IMR-90 (cell line): Measurements from ENCODE around the gene PLCL1. TPM values are rescaled to one million over a fixed set of nuclear protein-coding genes. Genes with fewer than 3 reads are reported as not detected.

ENCODE experiments used
- ATAC-seq: fragments of 200-7000 bp; cut with Tn5 transposase; 2 replicates; pipeline ENCODE4 v1.9.1; 2020; ENCODE audit warnings: low read depth, mild to moderate bottlenecking, moderate library complexity
- BruUV-seq: library from RNA; stranded (reverse); fragments of 400-500 nt; replicated peaks from 2 replicates; lab custom pipeline; 2021; lab: Mats Ljungman, UMichigan
- CTCF ChIA-PET: fragments of 300-600 bp; formaldehyde crosslinking; extraction: SDS; loops from one replicate; lab custom pipeline; 2021; ENCODE audit warnings: antibody characterized with exemption; lab: Yijun Ruan, JAX
- POLR2A ChIA-PET: fragments of 300-600 bp; sonication (Branson Sonifier 250); formaldehyde crosslinking; loops from one replicate; lab custom pipeline; 2022; ENCODE audit warnings: antibody characterized with exemption; ENCODE audit not compliant: unreplicated experiment; lab: Charles Lee
- DNase-seq: peaks from one replicate; pipeline ENCODE4 v3.0.0; 2013
- H2AFZ ChIP-seq: replicated peaks from 2 replicates; pipeline ENCODE3; 2013; ENCODE audit warnings: low read length, mild to moderate bottlenecking; ENCODE audit not compliant: poor library complexity
- H2AK5ac ChIP-seq: 2 replicates; pipeline ENCODE4 v1.6.1; 2013; ENCODE audit warnings: low read depth, low read length, inconsistent platforms
- H2AK9ac ChIP-seq: replicated peaks from 2 replicates; pipeline ENCODE3; 2013; ENCODE audit warnings: mild to moderate bottlenecking, low read depth, low read length, moderate library complexity; ENCODE audit not compliant: poor library complexity
- H2BK120ac ChIP-seq: 2 replicates; pipeline ENCODE4 v1.6.1; 2013; ENCODE audit warnings: low read depth, low read length, inconsistent platforms
- H2BK15ac ChIP-seq: 3 replicates; pipeline ENCODE4 v1.6.1; 2013; ENCODE audit warnings: low read depth, low read length, inconsistent platforms
- H2BK20ac ChIP-seq: 2 replicates; pipeline ENCODE4 v1.6.1; 2013; ENCODE audit warnings: low read depth, mild to moderate bottlenecking, inconsistent platforms, low read length, moderate library complexity
- H2BK5ac ChIP-seq: 2 replicates; pipeline ENCODE4 v1.6.1; 2013; ENCODE audit warnings: mild to moderate bottlenecking, low read depth, low read length, inconsistent platforms; ENCODE audit not compliant: poor library complexity, severe bottlenecking
- H3K14ac ChIP-seq: replicated peaks from 2 replicates; pipeline ENCODE4 v1.6.1; 2013; ENCODE audit warnings: low read depth, low read length, inconsistent platforms
- H3K18ac ChIP-seq: 2 replicates; pipeline ENCODE4 v1.6.1; 2013; ENCODE audit warnings: low read depth, low read length, control low read depth
- H3K23ac ChIP-seq: 2 replicates; pipeline ENCODE4 v1.6.1; 2013; ENCODE audit warnings: low read depth, low read length, inconsistent platforms
- H3K27ac ChIP-seq: 2 replicates; pipeline ENCODE4 v1.5.1; 2013; ENCODE audit warnings: mild to moderate bottlenecking, control low read depth, low read length; ENCODE audit not compliant: insufficient read depth
- H3K27me3 ChIP-seq: 2 replicates; pipeline ENCODE4 v1.6.1; 2013; ENCODE audit warnings: low read length; ENCODE audit not compliant: control insufficient read depth, insufficient read depth
- H3K36me3 ChIP-seq: 2 replicates; pipeline ENCODE4 v1.6.1; 2013; ENCODE audit warnings: low read length, mixed read lengths; ENCODE audit not compliant: control insufficient read depth, insufficient read depth
- H3K4ac ChIP-seq: 2 replicates; pipeline ENCODE4 v1.6.1; 2013; ENCODE audit warnings: low read depth, low read length, inconsistent platforms
- H3K4me1 ChIP-seq: 2 replicates; pipeline ENCODE4 v1.6.1; 2013; ENCODE audit warnings: low read length, mixed read lengths; ENCODE audit not compliant: control insufficient read depth, insufficient read depth
- H3K4me2 ChIP-seq: 2 replicates; pipeline ENCODE4 v1.6.1; 2013; ENCODE audit warnings: low read depth, mild to moderate bottlenecking, control low read depth, low read length, moderate library complexity
- H3K4me3 ChIP-seq: 2 replicates; pipeline ENCODE4 v1.5.1; 2013; ENCODE audit warnings: low read depth, mild to moderate bottlenecking, control low read depth, low read length, moderate library complexity; ENCODE audit not compliant: insufficient read depth
- H3K56ac ChIP-seq: 2 replicates; pipeline ENCODE4 v1.6.1; 2013; ENCODE audit warnings: low read length, inconsistent platforms; ENCODE audit not compliant: insufficient read depth; ENCODE audit errors: extremely low read depth
- H3K79me1 ChIP-seq, 2 experiments: 2 replicates each; pipeline ENCODE4 v1.6.1; 2013; ENCODE audit warnings: low read length in 2 of 2, inconsistent platforms in 1 of 2, low read depth in 1 of 2
- H3K9ac ChIP-seq: 2 replicates; pipeline ENCODE4 v1.6.1; 2013; ENCODE audit warnings: low read depth, low read length, control low read depth
- H3K9me1 ChIP-seq: 2 replicates; pipeline ENCODE4 v1.6.1; 2013; ENCODE audit warnings: low read length, inconsistent platforms; ENCODE audit not compliant: insufficient read depth
- H3K9me3 ChIP-seq: 2 replicates; pipeline ENCODE4 v1.6.1; 2013; ENCODE audit warnings: low read length; ENCODE audit not compliant: control insufficient read depth, insufficient read depth
- H4K20me1 ChIP-seq: 2 replicates; pipeline ENCODE4 v1.6.1; 2013; ENCODE audit warnings: low read length, inconsistent platforms; ENCODE audit not compliant: insufficient read depth
- H4K5ac ChIP-seq: 2 replicates; pipeline ENCODE4 v1.6.1; 2013; ENCODE audit warnings: mild to moderate bottlenecking, low read depth, low read length, control low read depth
- H4K8ac ChIP-seq, 2 experiments: 2 replicates each; pipeline ENCODE4 v1.6.1; 2013; ENCODE audit warnings: low read depth in 2 of 2, low read length in 2 of 2, control low read depth in 1 of 2, inconsistent platforms in 1 of 2
- H4K91ac ChIP-seq: 2 replicates; pipeline ENCODE4 v1.6.1; 2013; ENCODE audit warnings: low read depth, low read length, inconsistent platforms; ENCODE audit not compliant: insufficient read depth
- BHLHE40 ChIP-seq: fragments of 150-350 bp; IDR thresholded peaks from 2 replicates; pipeline ENCODE4 v1.6.1; 2016; ENCODE audit warnings: mild to moderate bottlenecking, low read depth, low read length
- CEBPB ChIP-seq: IDR thresholded peaks from 2 replicates; pipeline ENCODE4 v1.6.1; 2012; ENCODE audit warnings: low read depth, low read length, improper control_type of control experiment
- CHD1 ChIP-seq: IDR thresholded peaks from 2 replicates; pipeline ENCODE4 v1.6.1; 2012; ENCODE audit warnings: low read depth, low read length, improper control_type of control experiment
- FOS ChIP-seq: fragments of 150-350 bp; IDR thresholded peaks from 2 replicates; pipeline ENCODE4 v1.6.1; 2016; ENCODE audit warnings: low read depth, low read length
- MAFK ChIP-seq: IDR thresholded peaks from 2 replicates; pipeline ENCODE4 v1.6.1; 2012; ENCODE audit warnings: low read depth, low read length, improper control_type of control experiment
- MAZ ChIP-seq: IDR thresholded peaks from 2 replicates; pipeline ENCODE4 v1.6.1; 2012; ENCODE audit warnings: low read depth, mild to moderate bottlenecking, low read length, improper control_type of control experiment, moderate library complexity, borderline replicate concordance
- MXI1 ChIP-seq: IDR thresholded peaks from 2 replicates; pipeline ENCODE4 v1.6.1; 2012; ENCODE audit warnings: low read depth, mild to moderate bottlenecking, low read length, moderate library complexity, borderline replicate concordance
- NFE2L2 ChIP-seq: fragments of 150-350 bp; IDR thresholded peaks from 2 replicates; pipeline ENCODE4 v1.6.1; 2016; ENCODE audit warnings: low read depth, mild to moderate bottlenecking, low read length
- POLR2A ChIP-seq: IDR thresholded peaks from 2 replicates; pipeline ENCODE4 v1.6.1; 2012; ENCODE audit warnings: mild to moderate bottlenecking, low read depth, low read length
- RAD21 ChIP-seq: IDR thresholded peaks from 2 replicates; pipeline ENCODE4 v1.6.1; 2012; ENCODE audit warnings: low read length, improper control_type of control experiment
- RCOR1 ChIP-seq: IDR thresholded peaks from 2 replicates; pipeline ENCODE4 v1.6.1; 2012; ENCODE audit warnings: mild to moderate bottlenecking, low read length, improper control_type of control experiment; ENCODE audit not compliant: insufficient replicate concordance
- RFX5 ChIP-seq: IDR thresholded peaks from 2 replicates; pipeline ENCODE4 v1.8.0; 2012; ENCODE audit warnings: low read depth, mild to moderate bottlenecking, low read length, moderate library complexity
- SMC3 ChIP-seq: fragments of 150-350 bp; IDR thresholded peaks from 2 replicates; pipeline ENCODE4 v1.6.1; 2016; ENCODE audit warnings: low read depth, mild to moderate bottlenecking, antibody characterized with exemption, low read length, moderate library complexity
- USF2 ChIP-seq: fragments of 150-350 bp; IDR thresholded peaks from 2 replicates; pipeline ENCODE4 v1.6.1; 2017; ENCODE audit warnings: mild to moderate bottlenecking, antibody characterized with exemption, low read length, low read depth
- dilution Hi-C: fragments of 300-500 bp; cut with HindIII; formaldehyde crosslinking; loops from one replicate; pipeline ENCODE4 v1.14.3; 2018; ENCODE audit warnings: low sequenced_read_pairs; ENCODE audit not compliant: unreplicated experiment
- in situ Hi-C: fragments of 300-500 bp; cut with MboI; formaldehyde crosslinking; loops from 3 replicates; pipeline ENCODE4 v1.14.3; 2019; ENCODE audit warnings: low sequenced_read_pairs, inconsistent platforms, mixed read lengths
- intact Hi-C: fragments of 100-400 bp; cut with micrococcal nuclease; formaldehyde crosslinking; loops from 2 replicates; pipeline ENCODE4 v1.10.0; 2022
- polyA plus RNA-seq, 3 experiments: library from polyadenylated mRNA; depleted of rRNA; stranded (reverse); fragments of >200 nt; gene quantifications; 2 replicates each; pipeline ENCODE4 v1.2.3, GENCODE V29; 2012; ENCODE audit warnings: low replicate concordance in 1 of 3
- total RNA-seq: library from RNA; depleted of rRNA; stranded (reverse); fragments of >200 nt; gene quantifications from 2 replicates; pipeline ENCODE4 v1.2.3, GENCODE V29; 2012
- TF ChIP-seq, protein P1 (sequence below): conservative IDR thresholded peaks from 2 replicates; pipeline ENCODE4 v1.5.1; 2012; ENCODE audit warnings: mild to moderate bottlenecking, low read depth, low read length, improper control_type of control experiment
- TF ChIP-seq, protein P2 (sequence below): fragments of 150-350 bp; IDR thresholded peaks from 2 replicates; pipeline ENCODE4 v1.6.1; 2016; ENCODE audit warnings: low read depth, mild to moderate bottlenecking, low read length, moderate library complexity, borderline replicate concordance

The PLCL1 gene
- total and polyA plus RNA-seq, 2 of the 4 experiments (the other 2 are of a cell fraction), result 0.14 to 0.18 TPM

- Histone ChIP-seq H3K27me3 (no peaks in the 10 kb centered on the region), H3K18ac (no peak overlapping the region), H3K4me1 (no peaks in the 10 kb centered on the region), H2AK5ac (no peak overlapping the region), H3K4me3 (no peak overlapping the region), H3K27ac (no peak overlapping the region), H2AK9ac (no peak overlapping the region), H4K8ac (no peak overlapping the region), H4K91ac (no peak overlapping the region), H2BK20ac (no peak overlapping the region), H4K5ac (no peak overlapping the region), H3K36me3 (no peaks in the 10 kb centered on the region), H3K4ac (no peak overlapping the region), H2BK5ac (no peak overlapping the region), H3K79me1 (no peaks in the 10 kb centered on the region), H3K23ac (no peak overlapping the region), H3K9me3 (no peaks in the 10 kb centered on the region), H2BK15ac (no peak overlapping the region), H3K9me1 (no peaks in the 10 kb centered on the region), H3K4me2 (no peak overlapping the region), H3K9ac (no peak overlapping the region), H4K20me1 (no peaks in the 10 kb centered on the region), H2AFZ (no peak overlapping the region), H3K14ac (no peak overlapping the region), H3K56ac (no peak overlapping the region), H2BK120ac (no peak overlapping the region)
- DNase-seq, result no peak
- ChIA-PET CTCF (no interaction called here), POLR2A (no interaction called here)
- dilution Hi-C loops, result no loop called here
- BruUV-seq, result no TSS peak
- in situ Hi-C loops, result no loop called here
- TF ChIP-seq POLR2A (no peak), CEBPB (no peak), MXI1 (no peak), RCOR1 (no peak), SMC3 (no peak), RFX5 (no peak), MAFK (no peak), RAD21 (no peak), FOS (no peak), NFE2L2 (no peak), MAZ (no peak), BHLHE40 (no peak), USF2 (no peak), CHD1 (no peak)
- TF ChIP-seq, protein P1, sequence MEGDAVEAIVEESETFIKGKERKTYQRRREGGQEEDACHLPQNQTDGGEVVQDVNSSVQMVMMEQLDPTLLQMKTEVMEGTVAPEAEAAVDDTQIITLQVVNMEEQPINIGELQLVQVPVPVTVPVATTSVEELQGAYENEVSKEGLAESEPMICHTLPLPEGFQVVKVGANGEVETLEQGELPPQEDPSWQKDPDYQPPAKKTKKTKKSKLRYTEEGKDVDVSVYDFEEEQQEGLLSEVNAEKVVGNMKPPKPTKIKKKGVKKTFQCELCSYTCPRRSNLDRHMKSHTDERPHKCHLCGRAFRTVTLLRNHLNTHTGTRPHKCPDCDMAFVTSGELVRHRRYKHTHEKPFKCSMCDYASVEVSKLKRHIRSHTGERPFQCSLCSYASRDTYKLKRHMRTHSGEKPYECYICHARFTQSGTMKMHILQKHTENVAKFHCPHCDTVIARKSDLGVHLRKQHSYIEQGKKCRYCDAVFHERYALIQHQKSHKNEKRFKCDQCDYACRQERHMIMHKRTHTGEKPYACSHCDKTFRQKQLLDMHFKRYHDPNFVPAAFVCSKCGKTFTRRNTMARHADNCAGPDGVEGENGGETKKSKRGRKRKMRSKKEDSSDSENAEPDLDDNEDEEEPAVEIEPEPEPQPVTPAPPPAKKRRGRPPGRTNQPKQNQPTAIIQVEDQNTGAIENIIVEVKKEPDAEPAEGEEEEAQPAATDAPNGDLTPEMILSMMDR, result no peak
- TF ChIP-seq, protein P2, sequence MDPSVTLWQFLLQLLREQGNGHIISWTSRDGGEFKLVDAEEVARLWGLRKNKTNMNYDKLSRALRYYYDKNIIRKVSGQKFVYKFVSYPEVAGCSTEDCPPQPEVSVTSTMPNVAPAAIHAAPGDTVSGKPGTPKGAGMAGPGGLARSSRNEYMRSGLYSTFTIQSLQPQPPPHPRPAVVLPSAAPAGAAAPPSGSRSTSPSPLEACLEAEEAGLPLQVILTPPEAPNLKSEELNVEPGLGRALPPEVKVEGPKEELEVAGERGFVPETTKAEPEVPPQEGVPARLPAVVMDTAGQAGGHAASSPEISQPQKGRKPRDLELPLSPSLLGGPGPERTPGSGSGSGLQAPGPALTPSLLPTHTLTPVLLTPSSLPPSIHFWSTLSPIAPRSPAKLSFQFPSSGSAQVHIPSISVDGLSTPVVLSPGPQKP, result no peak
- intact Hi-C loops, result no loop called here
- no peak for ATAC-seq
These were observed 160.3 kb downstream of the PLCL1 start for GRCh38 chr2:197964720-197965119.
